HG03108 (cell line): ENCODE results near the gene TNFRSF4.
"Not testable (repeated sequence)": the region's sequence is repeated elsewhere in the genome, so short reads cannot be mapped to it uniquely, and the experiment has no call there.

Experiments
- ATAC-seq: cut with Tn5 transposase; IDR thresholded peaks from one replicate; pipeline ENCODE4 v1.9.1; 2021; ENCODE audit warnings: moderate library complexity; ENCODE audit not compliant: unreplicated experiment

TNFRSF4 gene

GRCh38 chr1:1213345-1214265 lies at the start of gene TNFRSF4:
Gene TNFRSF4 (minus strand): TSS chr1:1214153. CDS start chr1:1214127, 26 bp downstream.
- ATAC-seq = no peak

GRCh38 chr1:1262758-1263157 lies 48.8 kb upstream of the TNFRSF4 start:
- no peak for ATAC-seq

- ATAC-seq = no peak
These were observed 48.1 kb upstream of the TNFRSF4 start for GRCh38 chr1:1262071-1262470.

GRCh38 chr1:1260843-1261560 lies 47.0 kb upstream of the TNFRSF4 start:
- no peak for ATAC-seq

GRCh38 chr1:1259951-1260600 lies 46.1 kb upstream of the TNFRSF4 start:
- no peak for ATAC-seq

GRCh38 chr1:1259540-1259939 lies 45.6 kb upstream of the TNFRSF4 start:
- ATAC-seq = no peak

- no peak for ATAC-seq
These were observed 45.2 kb upstream of the TNFRSF4 start for GRCh38 chr1:1259119-1259488.

GRCh38 chr1:1256956-1257871 lies 43.3 kb upstream of the TNFRSF4 start:
- no peak for ATAC-seq

GRCh38 chr1:1255611-1256010 lies 41.7 kb upstream of the TNFRSF4 start:
- no peak for ATAC-seq

GRCh38 chr1:1255078-1255477 lies 41.1 kb upstream of the TNFRSF4 start:
- no peak for ATAC-seq

- no peak for ATAC-seq
These were observed 40.7 kb upstream of the TNFRSF4 start for GRCh38 chr1:1254667-1254998.

- no peak for ATAC-seq
These were observed 40.2 kb upstream of the TNFRSF4 start for GRCh38 chr1:1253972-1254666.

- no peak for ATAC-seq
These were observed 39.4 kb upstream of the TNFRSF4 start for GRCh38 chr1:1253314-1253713.

- no peak for ATAC-seq
These were observed 36.9 kb upstream of the TNFRSF4 start for GRCh38 chr1:1250786-1251284.

- not testable (repeated sequence) for ATAC-seq
These were observed 34.3 kb upstream of the TNFRSF4 start for GRCh38 chr1:1248009-1248913.

- no peak for ATAC-seq
These were observed 33.5 kb upstream of the TNFRSF4 start for GRCh38 chr1:1247341-1247913.

- ATAC-seq = no peak
These were observed 32.8 kb upstream of the TNFRSF4 start, which contains the start of gene C1QTNF12 for GRCh38 chr1:1246577-1247340. Gene C1QTNF12 (minus strand): TSS chr1:1246722. CDS start chr1:1246690, 32 bp downstream.
